HEK293 (cell line): Measurements from ENCODE around the gene ISX.

Source experiments
- CTCF ChIA-PET: fragments of 350-600 bp; formaldehyde crosslinking; extraction: SDS; loops from one replicate; lab custom pipeline; 2021; ENCODE audit warnings: antibody characterized with exemption; lab: Yijun Ruan, JAX
- POLR2A ChIA-PET: fragments of 300-600 bp; formaldehyde crosslinking; extraction: SDS; loops from one replicate; lab custom pipeline; 2020; ENCODE audit warnings: antibody characterized with exemption, inconsistent platforms; lab: Yijun Ruan, JAX
- H3K27ac ChIP-seq: fragments of 200-500 bp; sonication (Bioruptor generic); 2 replicates; pipeline ENCODE4 v1.5.1; 2014; ENCODE audit warnings: low read depth, low read length, control low read depth, inconsistent platforms; ENCODE audit errors: extremely low read depth
- H3K36me3 ChIP-seq, 2 experiments: fragments of 200-500 bp in 1 of 2; sonication (Bioruptor generic) in 1 of 2; 1 replicate in 1 of 2; 2 replicates in 1 of 2; pipeline ENCODE4 v1.5.1; 2014 to 2017; ENCODE audit warnings: inconsistent platforms in 2 of 2, low read length in 2 of 2; ENCODE audit not compliant: control insufficient read depth in 2 of 2, insufficient read depth in 1 of 2
- H3K4me1 ChIP-seq: fragments of 200-500 bp; sonication (Bioruptor generic); 2 replicates; pipeline ENCODE4 v1.5.1; 2014; ENCODE audit warnings: mild to moderate bottlenecking, low read length, inconsistent platforms; ENCODE audit not compliant: control insufficient read depth, insufficient read depth
- H3K4me3 ChIP-seq: 2 replicates; pipeline ENCODE4 v1.5.1; 2011; ENCODE audit warnings: low read depth, mild to moderate bottlenecking, control low read depth, low read length, moderate library complexity
- H3K9me3 ChIP-seq: fragments of 200-500 bp; sonication (Bioruptor generic); 2 replicates; pipeline ENCODE4 v1.5.1; 2014; ENCODE audit warnings: low read depth, low read length, inconsistent platforms; ENCODE audit not compliant: control insufficient read depth, insufficient read depth
- PRDM1 ChIP-seq: fragments of 450-650 bp; formaldehyde crosslinking; IDR thresholded peaks from 2 replicates; pipeline ENCODE4; 2016; ENCODE audit warnings: missing biosample characterization, missing genetic modification characterization
- SCRT1 ChIP-seq: fragments of 450-650 bp; formaldehyde crosslinking; IDR thresholded peaks from 2 replicates; pipeline ENCODE4 v1.5.1; 2016; ENCODE audit warnings: missing biosample characterization, missing genetic modification characterization, borderline replicate concordance
- ZBTB7A ChIP-seq: fragments of 450-650 bp; formaldehyde crosslinking; IDR thresholded peaks from 2 replicates; pipeline ENCODE4 v1.5.1; 2016; ENCODE audit warnings: low read depth, missing biosample characterization, missing genetic modification characterization
- ZNF302 ChIP-seq: fragments of 450-650 bp; formaldehyde crosslinking; IDR thresholded peaks from 2 replicates; pipeline ENCODE4 v1.5.1; 2016; ENCODE audit warnings: missing biosample characterization, missing genetic modification characterization, low read depth
- ZNF341 ChIP-seq: fragments of 450-650 bp; formaldehyde crosslinking; IDR thresholded peaks from 2 replicates; pipeline ENCODE4; 2016; ENCODE audit warnings: low read depth, missing biosample characterization, missing genetic modification characterization
- ZNF350 ChIP-seq: fragments of 450-650 bp; formaldehyde crosslinking; IDR thresholded peaks from 2 replicates; pipeline ENCODE4 v1.5.0; 2017; ENCODE audit warnings: missing biosample characterization, mild to moderate bottlenecking, missing genetic modification characterization
- ZNF660 ChIP-seq: fragments of 450-650 bp; IDR thresholded peaks from 2 replicates; pipeline ENCODE4 v1.5.1; 2018; ENCODE audit warnings: missing biosample characterization, mild to moderate bottlenecking, missing genetic modification characterization
- ZNF768 ChIP-seq: fragments of 450-650 bp; formaldehyde crosslinking; IDR thresholded peaks from 2 replicates; pipeline ENCODE4 v1.5.1; 2018; ENCODE audit warnings: missing biosample characterization, mild to moderate bottlenecking, missing genetic modification characterization
- TF ChIP-seq, protein P1 (sequence below): fragments of 450-650 bp; formaldehyde crosslinking; IDR thresholded peaks from 2 replicates; pipeline ENCODE4 v1.5.1; 2017; ENCODE audit warnings: missing biosample characterization, missing genetic modification characterization
- TF ChIP-seq, protein P2 (sequence below): fragments of 450-650 bp; formaldehyde crosslinking; conservative IDR thresholded peaks from 2 replicates; pipeline ENCODE4 v1.5.1; 2016; ENCODE audit warnings: low read depth, missing biosample characterization, missing genetic modification characterization
- TF ChIP-seq, protein P3 (sequence below): fragments of 450-650 bp; formaldehyde crosslinking; IDR thresholded peaks from 2 replicates; pipeline ENCODE4 v1.5.1; 2017; ENCODE audit warnings: missing biosample characterization, missing genetic modification characterization
- TF ChIP-seq, protein P4 (sequence below): fragments of 450-650 bp; formaldehyde crosslinking; IDR thresholded peaks from 2 replicates; pipeline ENCODE4 v1.5.1; 2016; ENCODE audit warnings: missing biosample characterization, missing genetic modification characterization

The ISX gene

DNA sequence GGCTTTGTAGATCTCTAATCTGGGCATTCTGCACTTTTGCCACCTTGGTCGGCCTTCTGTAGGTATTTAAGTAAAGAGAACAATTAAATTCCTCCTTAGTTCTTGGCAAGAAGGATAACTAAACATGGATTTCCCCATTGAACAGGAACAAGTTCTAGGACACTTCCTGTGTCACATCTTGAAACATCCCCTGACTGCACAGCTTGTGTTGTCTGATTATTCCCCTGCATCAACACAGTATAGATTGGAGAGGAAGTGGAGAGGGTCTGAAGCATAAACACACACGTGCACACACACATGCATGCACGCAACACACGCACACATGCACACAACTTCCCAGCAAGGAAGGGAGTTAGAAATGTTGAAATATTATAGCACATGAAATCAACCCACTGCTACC lies 8.6 kb downstream of the ISX start:
- no peak overlapping the region for H3K27ac ChIP-seq
- H3K36me3 ChIP-seq = no peaks in the 10 kb centered on the region
- POLR2A ChIA-PET = no interaction called here
- no peaks in the 10 kb centered on the region for H3K9me3 ChIP-seq
- TF ChIP-seq, protein P1, sequence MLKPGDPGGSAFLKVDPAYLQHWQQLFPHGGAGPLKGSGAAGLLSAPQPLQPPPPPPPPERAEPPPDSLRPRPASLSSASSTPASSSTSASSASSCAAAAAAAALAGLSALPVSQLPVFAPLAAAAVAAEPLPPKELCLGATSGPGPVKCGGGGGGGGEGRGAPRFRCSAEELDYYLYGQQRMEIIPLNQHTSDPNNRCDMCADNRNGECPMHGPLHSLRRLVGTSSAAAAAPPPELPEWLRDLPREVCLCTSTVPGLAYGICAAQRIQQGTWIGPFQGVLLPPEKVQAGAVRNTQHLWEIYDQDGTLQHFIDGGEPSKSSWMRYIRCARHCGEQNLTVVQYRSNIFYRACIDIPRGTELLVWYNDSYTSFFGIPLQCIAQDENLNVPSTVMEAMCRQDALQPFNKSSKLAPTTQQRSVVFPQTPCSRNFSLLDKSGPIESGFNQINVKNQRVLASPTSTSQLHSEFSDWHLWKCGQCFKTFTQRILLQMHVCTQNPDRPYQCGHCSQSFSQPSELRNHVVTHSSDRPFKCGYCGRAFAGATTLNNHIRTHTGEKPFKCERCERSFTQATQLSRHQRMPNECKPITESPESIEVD (tag by site-specific recombination) = no peak
- TF ChIP-seq ZNF660 (tag by site-specific recombination) (no peak), ZNF350 (no peak), ZNF302 (tag by site-specific recombination) (no peak)
- TF ChIP-seq, protein P2, sequence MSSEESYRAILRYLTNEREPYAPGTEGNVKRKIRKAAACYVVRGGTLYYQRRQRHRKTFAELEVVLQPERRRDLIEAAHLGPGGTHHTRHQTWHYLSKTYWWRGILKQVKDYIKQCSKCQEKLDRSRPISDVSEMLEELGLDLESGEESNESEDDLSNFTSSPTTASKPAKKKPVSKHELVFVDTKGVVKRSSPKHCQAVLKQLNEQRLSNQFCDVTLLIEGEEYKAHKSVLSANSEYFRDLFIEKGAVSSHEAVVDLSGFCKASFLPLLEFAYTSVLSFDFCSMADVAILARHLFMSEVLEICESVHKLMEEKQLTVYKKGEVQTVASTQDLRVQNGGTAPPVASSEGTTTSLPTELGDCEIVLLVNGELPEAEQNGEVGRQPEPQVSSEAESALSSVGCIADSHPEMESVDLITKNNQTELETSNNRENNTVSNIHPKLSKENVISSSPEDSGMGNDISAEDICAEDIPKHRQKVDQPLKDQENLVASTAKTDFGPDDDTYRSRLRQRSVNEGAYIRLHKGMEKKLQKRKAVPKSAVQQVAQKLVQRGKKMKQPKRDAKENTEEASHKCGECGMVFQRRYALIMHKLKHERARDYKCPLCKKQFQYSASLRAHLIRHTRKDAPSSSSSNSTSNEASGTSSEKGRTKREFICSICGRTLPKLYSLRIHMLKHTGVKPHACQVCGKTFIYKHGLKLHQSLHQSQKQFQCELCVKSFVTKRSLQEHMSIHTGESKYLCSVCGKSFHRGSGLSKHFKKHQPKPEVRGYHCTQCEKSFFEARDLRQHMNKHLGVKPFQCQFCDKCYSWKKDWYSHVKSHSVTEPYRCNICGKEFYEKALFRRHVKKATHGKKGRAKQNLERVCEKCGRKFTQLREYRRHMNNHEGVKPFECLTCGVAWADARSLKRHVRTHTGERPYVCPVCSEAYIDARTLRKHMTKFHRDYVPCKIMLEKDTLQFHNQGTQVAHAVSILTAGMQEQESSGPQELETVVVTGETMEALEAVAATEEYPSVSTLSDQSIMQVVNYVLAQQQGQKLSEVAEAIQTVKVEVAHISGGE (tag by site-specific recombination) = peak; percentile 67
- no peak overlapping the region for H3K4me3 ChIP-seq
- no peaks in the 10 kb centered on the region for H3K4me1 ChIP-seq
- CTCF ChIA-PET = no interaction called here

DNA sequence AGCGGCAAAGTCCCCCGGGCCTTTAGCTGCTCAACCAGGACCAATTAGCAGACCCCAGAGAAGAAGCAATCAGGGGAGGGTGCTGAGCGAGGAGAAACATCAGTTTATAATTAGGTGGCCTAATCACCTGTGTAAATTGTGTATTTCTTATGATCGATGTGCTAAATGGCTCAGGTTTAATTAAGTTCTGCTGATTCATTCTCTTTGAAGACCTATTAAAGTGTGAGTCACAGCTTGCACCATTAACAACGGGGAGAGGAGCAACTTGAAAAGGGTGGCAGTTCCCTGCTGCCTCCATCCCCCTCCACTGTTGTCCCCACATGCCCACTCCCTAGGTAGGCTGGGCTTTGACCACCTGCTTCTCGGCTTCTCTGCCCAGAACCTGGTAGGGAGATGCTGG lies 10.7 kb downstream of the ISX start:
- H3K27ac ChIP-seq = no peak overlapping the region
- no peaks in the 10 kb centered on the region for H3K36me3 ChIP-seq
- H3K9me3 ChIP-seq = no peaks in the 10 kb centered on the region
- no peaks in the 10 kb centered on the region for H3K4me1 ChIP-seq
- H3K4me3 ChIP-seq = no peak overlapping the region
- CTCF ChIA-PET = interaction anchor here (1.6 to 2.8 kb wide), 2 partner anchors 53 to 74 kb away, joined by 4 to 12 read pairs; no protein-coding TSS in a partner anchor
- POLR2A ChIA-PET = no interaction called here
- TF ChIP-seq, protein P3, sequence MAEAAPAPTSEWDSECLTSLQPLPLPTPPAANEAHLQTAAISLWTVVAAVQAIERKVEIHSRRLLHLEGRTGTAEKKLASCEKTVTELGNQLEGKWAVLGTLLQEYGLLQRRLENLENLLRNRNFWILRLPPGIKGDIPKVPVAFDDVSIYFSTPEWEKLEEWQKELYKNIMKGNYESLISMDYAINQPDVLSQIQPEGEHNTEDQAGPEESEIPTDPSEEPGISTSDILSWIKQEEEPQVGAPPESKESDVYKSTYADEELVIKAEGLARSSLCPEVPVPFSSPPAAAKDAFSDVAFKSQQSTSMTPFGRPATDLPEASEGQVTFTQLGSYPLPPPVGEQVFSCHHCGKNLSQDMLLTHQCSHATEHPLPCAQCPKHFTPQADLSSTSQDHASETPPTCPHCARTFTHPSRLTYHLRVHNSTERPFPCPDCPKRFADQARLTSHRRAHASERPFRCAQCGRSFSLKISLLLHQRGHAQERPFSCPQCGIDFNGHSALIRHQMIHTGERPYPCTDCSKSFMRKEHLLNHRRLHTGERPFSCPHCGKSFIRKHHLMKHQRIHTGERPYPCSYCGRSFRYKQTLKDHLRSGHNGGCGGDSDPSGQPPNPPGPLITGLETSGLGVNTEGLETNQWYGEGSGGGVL (tag by site-specific recombination) = peak; percentile 69
- TF ChIP-seq SCRT1 (tag by site-specific recombination) = no peak
- TF ChIP-seq, protein P4, sequence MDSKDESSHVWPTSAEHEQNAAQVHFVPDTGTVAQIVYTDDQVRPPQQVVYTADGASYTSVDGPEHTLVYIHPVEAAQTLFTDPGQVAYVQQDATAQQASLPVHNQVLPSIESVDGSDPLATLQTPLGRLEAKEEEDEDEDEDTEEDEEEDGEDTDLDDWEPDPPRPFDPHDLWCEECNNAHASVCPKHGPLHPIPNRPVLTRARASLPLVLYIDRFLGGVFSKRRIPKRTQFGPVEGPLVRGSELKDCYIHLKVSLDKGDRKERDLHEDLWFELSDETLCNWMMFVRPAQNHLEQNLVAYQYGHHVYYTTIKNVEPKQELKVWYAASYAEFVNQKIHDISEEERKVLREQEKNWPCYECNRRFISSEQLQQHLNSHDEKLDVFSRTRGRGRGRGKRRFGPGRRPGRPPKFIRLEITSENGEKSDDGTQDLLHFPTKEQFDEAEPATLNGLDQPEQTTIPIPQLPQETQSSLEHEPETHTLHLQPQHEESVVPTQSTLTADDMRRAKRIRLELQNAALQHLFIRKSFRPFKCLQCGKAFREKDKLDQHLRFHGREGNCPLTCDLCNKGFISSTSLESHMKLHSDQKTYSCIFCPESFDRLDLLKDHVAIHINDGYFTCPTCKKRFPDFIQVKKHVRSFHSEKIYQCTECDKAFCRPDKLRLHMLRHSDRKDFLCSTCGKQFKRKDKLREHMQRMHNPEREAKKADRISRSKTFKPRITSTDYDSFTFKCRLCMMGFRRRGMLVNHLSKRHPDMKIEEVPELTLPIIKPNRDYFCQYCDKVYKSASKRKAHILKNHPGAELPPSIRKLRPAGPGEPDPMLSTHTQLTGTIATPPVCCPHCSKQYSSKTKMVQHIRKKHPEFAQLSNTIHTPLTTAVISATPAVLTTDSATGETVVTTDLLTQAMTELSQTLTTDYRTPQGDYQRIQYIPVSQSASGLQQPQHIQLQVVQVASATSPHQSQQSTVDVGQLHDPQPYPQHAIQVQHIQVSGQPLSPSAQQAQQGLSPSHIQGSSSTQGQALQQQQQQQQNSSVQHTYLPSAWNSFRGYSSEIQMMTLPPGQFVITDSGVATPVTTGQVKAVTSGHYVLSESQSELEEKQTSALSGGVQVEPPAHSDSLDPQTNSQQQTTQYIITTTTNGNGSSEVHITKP (tag by site-specific recombination) = peak; percentile 39; the same call in 1 of the 2 replicates
- peak; percentile 40; the same call in 1 of the 2 replicates for TF ChIP-seq ZNF341 (tag by site-specific recombination)

DNA sequence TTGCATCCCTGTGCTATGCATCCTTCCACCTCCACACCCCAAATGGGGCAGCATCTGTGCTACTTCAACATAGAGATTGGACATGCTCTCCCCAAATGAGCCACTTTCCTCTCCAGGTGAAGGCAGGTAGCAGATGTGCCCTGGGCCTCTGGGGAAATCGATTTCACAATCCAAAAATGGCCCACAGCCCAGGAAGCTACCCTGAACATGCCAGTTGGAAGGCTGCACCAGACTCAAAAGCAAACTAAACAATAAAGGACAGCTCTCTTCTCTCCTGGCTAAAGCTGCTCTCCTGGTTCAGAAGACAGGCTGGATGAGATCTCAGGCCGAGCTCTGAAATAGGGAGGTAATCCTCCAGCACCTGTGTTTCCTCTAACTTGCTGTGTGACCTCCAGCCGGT lies 19.7 kb downstream of the ISX start:
- no peaks in the 10 kb centered on the region for H3K4me1 ChIP-seq
- H3K36me3 ChIP-seq = no peaks in the 10 kb centered on the region
- H3K4me3 ChIP-seq = no peak overlapping the region
- POLR2A ChIA-PET = no interaction called here
- no peak overlapping the region for H3K27ac ChIP-seq
- no peak for TF ChIP-seq PRDM1 (tag by site-specific recombination)
- 0 out of 2 replicates have a peak, but pooled peaks have one; percentile 42 for TF ChIP-seq ZNF768 (tag by site-specific recombination)
- TF ChIP-seq ZBTB7A (tag by site-specific recombination) = no peak
- CTCF ChIA-PET = interaction anchor here (1.1 kb wide), 1 partner anchor 10 kb away, joined by 3 read pairs; no protein-coding TSS in a partner anchor
- H3K9me3 ChIP-seq = no peaks in the 10 kb centered on the region
